Spleen (tissue), 7 donors: Measurements from ENCODE around the gene FAM131C.

Experiments used
- CTCF ChIP-seq, 11 experiments: fragments of 200-600 bp in 7 of 11; fragments of 450-650 bp in 4 of 11; sonication (generic) in 4 of 11; IDR thresholded peaks in 8 of 11; conservative IDR thresholded peaks in 3 of 11; 1 replicate in 7 of 11; 2 replicates in 4 of 11; pipeline versions ENCODE4 v1.4.0 to v1.8.0; 2016 to 2021; ENCODE audit warnings: antibody characterized with exemption in 11 of 11, inconsistent platforms in 4 of 11, mild to moderate bottlenecking in 1 of 11
- POLR2A ChIP-seq, 3 donors: fragments of 450-650 bp; IDR thresholded peaks; one replicate each; pipeline ENCODE4 v1.5.1; 2017; ENCODE audit warnings: antibody characterized with exemption in 3 of 3, mild to moderate bottlenecking in 1 of 3
- POLR2AphosphoS5 ChIP-seq, 3 donors: sonication (generic); formaldehyde crosslinking; IDR thresholded peaks; one replicate each; pipeline ENCODE4 v1.5.1; 2017; ENCODE audit warnings: antibody characterized with exemption in 3 of 3
- donor health status: DM: no; HTN: no; CAD: no; lungs with moderate emphysema.
- donor health status: DM: no; HTN: no; CAD: no.
- donor health status: DM: no; HTN: no; CAD: no.

DNA sequence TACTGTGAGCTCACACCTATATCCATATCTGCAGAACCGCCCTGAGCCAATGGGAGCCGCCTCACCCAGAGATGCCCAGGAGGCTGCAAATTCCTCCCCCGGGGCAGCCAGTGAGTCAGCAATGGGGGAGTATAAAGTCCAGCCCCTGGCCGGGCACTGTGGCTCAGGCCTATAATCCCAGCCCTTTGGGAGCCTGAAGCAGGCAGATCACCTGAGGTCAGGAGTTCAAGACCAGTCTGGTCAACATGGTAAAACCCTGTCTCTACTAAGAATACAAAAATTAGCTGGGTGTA, 34.9 kb downstream of the FAM131C start:
- TF ChIP-seq POLR2A (IDR thresholded peaks at IDR 0.05) (no peak), CTCF (IDR thresholded peaks at IDR 0.05 in 8 of 11, conservative IDR thresholded peaks at IDR 0.05 in 3 of 11) (no peak), POLR2AphosphoS5 (IDR thresholded peaks at IDR 0.05) (no peak)
